ENCODE data around the gene FBXO40. TPM values are rescaled to one million over a fixed set of nuclear protein-coding genes. Genes with fewer than 3 reads are reported as not detected.
A peak's percentile ranks its signal among the peaks of the same experiment; 100 is the strongest.

The FBXO40 gene
- total and polyA plus RNA-seq, 5 experiments from 2014 or later: 0.05 to 0.07 TPM; not detected in 3

DNA sequence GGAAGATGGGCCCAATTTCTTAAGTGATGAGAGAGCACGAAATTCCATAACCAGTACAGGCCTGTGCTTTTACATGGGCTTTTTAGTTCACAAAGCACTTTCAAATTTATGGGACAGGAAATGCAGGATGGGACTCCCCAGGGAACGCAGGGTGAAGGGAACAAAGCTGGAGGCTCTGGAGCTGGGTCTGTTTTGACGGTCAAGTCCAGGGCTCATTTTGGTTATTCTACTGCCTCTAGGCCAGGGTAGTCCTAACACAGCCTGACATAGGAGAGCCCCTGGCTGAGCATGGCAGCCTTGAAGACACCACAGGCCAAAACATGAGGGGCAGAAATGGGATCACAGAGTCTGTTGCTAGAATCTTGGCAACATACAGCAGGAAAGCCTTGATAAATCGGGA is 34.0 kb downstream of the FBXO40 start:
- Mint-ChIP-seq H3K27ac (peak overlapping the region in 2 of 10 donors; percentile 3 to 67), H3K36me3 (peaks cover 11 to 31% (median 18%) of the 10 kb centered on the region in 3 donors)

DNA sequence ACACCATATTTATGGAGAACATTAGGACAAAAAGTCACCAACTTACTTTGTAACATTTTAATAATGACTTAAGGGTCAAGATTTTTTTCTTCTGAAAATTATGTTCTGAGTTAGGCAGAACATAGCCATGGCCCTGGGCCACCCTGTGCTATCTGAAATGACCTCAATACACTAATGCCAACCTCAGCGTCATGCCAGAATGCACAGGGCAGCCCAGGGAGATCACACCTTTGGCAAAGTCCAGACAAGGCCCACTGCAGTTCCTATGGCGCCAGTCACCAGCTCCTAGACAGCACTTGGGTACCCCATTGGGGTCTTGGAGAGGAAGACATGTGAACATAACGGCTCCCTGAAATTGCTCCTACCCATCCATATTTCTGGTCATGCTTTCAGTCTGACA is 34.4 kb downstream of the FBXO40 start:
- no peaks in the 10 kb centered on the region for H3K27me3 Mint-ChIP-seq
- DNase-seq: no peak
- peaks cover 0 to 7% (median 0%) of the 10 kb centered on the region in 4 donors for H3K4me1 Mint-ChIP-seq
- H3K4me3 Mint-ChIP-seq: no peak overlapping the region
- H3K27ac Mint-ChIP-seq: peak overlapping the region in 1 of 10 donors; percentile 67
- no peak for ATAC-seq
- H3K9me3 Mint-ChIP-seq: no peaks in the 10 kb centered on the region
- POLR2A ChIA-PET: no interaction called here
- H3K36me3 Mint-ChIP-seq: peaks cover 13 to 35% (median 19%) of the 10 kb centered on the region in 3 donors

More for the DNA sequence above, 34.0 kb downstream of the FBXO40 start:
- DNase-seq (no peak), ATAC-seq (no peak)
- POLR2A ChIA-PET: no interaction called here
- H3K27me3 Mint-ChIP-seq: peaks cover 0 to 2% (median 0%) of the 10 kb centered on the region in 5 donors
- no peak overlapping the region for H3K4me3 Mint-ChIP-seq
- no peaks in the 10 kb centered on the region for H3K9me3 Mint-ChIP-seq
- peaks cover 0 to 7% (median 0%) of the 10 kb centered on the region in 4 donors for H3K4me1 Mint-ChIP-seq

- POLR2A ChIA-PET: no interaction called here
- H3K9me3 Mint-ChIP-seq: no peaks in the 10 kb centered on the region
- no peak for DNase-seq
- no peak overlapping the region for H3K4me3 Mint-ChIP-seq
- peak overlapping the region in 8 of 10 donors; percentile 16 to 70 (median 54) for H3K27ac Mint-ChIP-seq
- H3K36me3 Mint-ChIP-seq: peaks cover 18 to 55% (median 28%) of the 10 kb centered on the region in 3 donors
- no peak for ATAC-seq
- H3K4me1 Mint-ChIP-seq: peaks cover 0 to 7% (median 0%) of the 10 kb centered on the region in 4 donors
- no peaks in the 10 kb centered on the region for H3K27me3 Mint-ChIP-seq
These were observed 36.4 kb downstream of the FBXO40 start for GRCh38 chr3:121629601-121630000.

DNA sequence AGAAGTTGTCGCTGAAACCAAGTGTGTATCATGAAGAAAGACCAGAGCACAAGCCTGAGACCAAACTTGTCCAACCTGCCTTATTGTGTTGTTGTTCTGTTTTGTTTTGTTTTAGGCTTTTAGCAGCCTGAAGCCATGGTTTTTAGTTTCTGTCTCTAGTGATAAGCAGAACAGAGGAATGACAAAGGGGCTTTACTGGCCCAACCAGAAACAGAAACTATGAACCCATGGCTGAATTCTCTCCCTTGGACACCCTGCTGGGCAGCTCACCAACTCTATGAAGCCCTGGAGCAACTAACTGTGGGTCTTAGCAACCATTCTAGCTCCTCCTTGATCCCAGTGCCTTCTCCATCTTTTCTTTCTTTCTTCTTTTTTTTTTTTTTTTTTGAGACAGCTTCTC is 37.2 kb downstream of the FBXO40 start:
- Mint-ChIP-seq H3K27ac (peak overlapping the region in 9 of 10 donors; percentile 11 to 88 (median 61)), H3K9me3 (no peaks in the 10 kb centered on the region), H3K36me3 (peaks cover 18 to 62% (median 32%) of the 10 kb centered on the region in 3 donors), H3K27me3 (no peaks in the 10 kb centered on the region), H3K4me1 (peaks cover 0 to 9% (median 3%) of the 10 kb centered on the region in 4 donors), H3K4me3 (no peak overlapping the region)
- ATAC-seq (no peak), DNase-seq (no peak)
- POLR2A ChIA-PET: no interaction called here

DNA sequence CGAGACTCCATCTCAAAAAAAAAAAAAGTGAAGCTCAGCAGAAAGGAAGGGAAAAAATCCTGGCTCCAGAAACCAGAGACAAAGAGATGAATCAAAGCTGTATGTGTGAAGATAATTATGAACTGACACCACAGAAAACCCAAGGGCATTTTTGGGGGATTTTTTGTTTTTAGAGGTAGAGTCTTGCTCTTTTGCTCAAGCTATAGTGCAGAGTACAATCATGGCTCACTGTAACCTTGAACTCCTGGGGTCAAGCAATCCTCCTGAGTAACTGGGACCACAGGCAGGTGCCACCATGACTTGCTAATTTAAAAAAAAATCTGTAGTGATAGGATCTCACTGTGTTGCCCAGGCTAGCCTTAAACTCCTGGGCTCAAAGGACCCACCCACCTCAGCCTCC is 44.7 kb downstream of the FBXO40 start:
- ATAC-seq: no peak
- POLR2A ChIA-PET: interaction anchor here (0.6 kb wide), 1 partner anchor 1161 kb away, joined by 4 read pairs; no protein-coding TSS in a partner anchor

DNA sequence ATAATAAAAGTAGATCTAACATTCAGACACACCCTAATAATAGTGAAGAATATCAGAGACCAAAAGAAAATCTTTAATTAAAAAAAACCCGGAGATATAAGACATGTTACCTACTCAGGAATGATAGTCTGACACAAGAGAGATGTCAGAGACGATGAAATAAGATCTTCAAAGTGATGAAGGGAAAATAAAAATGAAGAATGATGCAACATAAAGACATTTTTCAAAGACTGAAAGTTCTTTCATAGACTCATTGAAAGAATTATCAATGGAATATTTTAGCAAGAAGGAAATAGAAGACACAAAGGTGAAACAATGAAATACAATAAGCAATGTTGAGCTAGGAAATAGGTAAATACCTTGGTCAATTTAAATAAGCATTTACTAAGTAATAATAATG is 47.9 kb downstream of the FBXO40 start:
- POLR2A ChIA-PET: no interaction called here

More for the DNA sequence above, 44.7 kb downstream of the FBXO40 start:
- H3K27ac Mint-ChIP-seq: peak overlapping the region in 4 of 10 donors; percentile 49 to 73 (median 62)
- H3K36me3 Mint-ChIP-seq: peaks cover 11 to 100% (median 48%) of the 10 kb centered on the region in 3 donors
- peaks cover 11 to 18% (median 15%) of the 10 kb centered on the region in 4 donors for H3K4me1 Mint-ChIP-seq
- DNase-seq: no peak
- H3K4me3 Mint-ChIP-seq: no peak overlapping the region
- H3K9me3 Mint-ChIP-seq: no peaks in the 10 kb centered on the region
- H3K27me3 Mint-ChIP-seq: no peaks in the 10 kb centered on the region

GRCh38 chr3:121642601-121643314 is 49.6 kb downstream of the FBXO40 start:
- Mint-ChIP-seq H3K36me3 (peaks cover 16 to 87% (median 34%) of the 10 kb centered on the region in 3 donors), H3K4me3 (no peak overlapping the region), H3K27ac (peak overlapping the region in 4 of 10 donors; percentile 26 to 73 (median 66)), H3K4me1 (peaks cover 12 to 20% (median 18%) of the 10 kb centered on the region in 4 donors), H3K9me3 (no peaks in the 10 kb centered on the region), H3K27me3 (no peaks in the 10 kb centered on the region)
- no peak for ATAC-seq
- DNase-seq: no peak
- POLR2A ChIA-PET: no interaction called here

More for the DNA sequence above, 47.9 kb downstream of the FBXO40 start:
- Mint-ChIP-seq H3K9me3 (no peaks in the 10 kb centered on the region), H3K36me3 (peaks cover 13 to 95% (median 39%) of the 10 kb centered on the region in 3 donors), H3K4me1 (peaks cover 12 to 18% (median 14%) of the 10 kb centered on the region in 4 donors), H3K4me3 (no peak overlapping the region), H3K27me3 (no peaks in the 10 kb centered on the region), H3K27ac (peak overlapping the region in 3 of 10 donors; percentile 1 to 77 (median 43))
- ATAC-seq (no peak), DNase-seq (no peak)

DNA sequence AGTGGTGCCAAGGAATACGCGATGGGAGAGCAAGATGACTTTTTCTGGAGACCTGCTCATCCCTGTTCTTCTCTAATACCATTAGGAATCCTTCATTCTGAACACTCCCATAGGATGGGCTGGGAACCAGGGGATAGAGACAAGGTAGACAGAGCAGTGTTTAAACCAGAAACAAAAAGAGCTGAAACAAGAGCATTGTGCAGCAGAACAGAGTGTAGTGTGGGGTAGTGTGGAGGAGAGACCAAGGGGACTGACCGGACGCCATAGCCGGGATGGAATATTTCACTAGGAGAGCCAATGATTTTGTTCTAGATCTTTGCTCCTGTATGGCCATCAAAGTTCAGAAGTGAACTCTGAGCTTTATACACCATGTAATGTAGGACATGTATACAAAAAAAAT is 51.9 kb downstream of the FBXO40 start:
- POLR2A ChIA-PET: interaction anchor here (0.8 to 1.5 kb wide), 2 partner anchors 10 to 15 kb away, joined by 3 to 4 read pairs; no protein-coding TSS in a partner anchor
- no peak overlapping the region for H3K4me3 Mint-ChIP-seq
- no peaks in the 10 kb centered on the region for H3K9me3 Mint-ChIP-seq
- H3K4me1 Mint-ChIP-seq: peaks cover 15 to 34% (median 30%) of the 10 kb centered on the region in 4 donors
- peaks cover 16 to 82% (median 32%) of the 10 kb centered on the region in 3 donors for H3K36me3 Mint-ChIP-seq
- no peak overlapping the region for H3K27ac Mint-ChIP-seq
- no peak for DNase-seq
- ATAC-seq: no peak
- no peaks in the 10 kb centered on the region for H3K27me3 Mint-ChIP-seq

- ATAC-seq: no peak
- POLR2A ChIA-PET: interaction anchor here (0.6 kb wide), 1 partner anchor 860 kb away, joined by 4 read pairs; no protein-coding TSS in a partner anchor
- peaks cover 13 to 53% (median 41%) of the 10 kb centered on the region in 4 donors for H3K4me1 Mint-ChIP-seq
- H3K9me3 Mint-ChIP-seq: no peaks in the 10 kb centered on the region
- no peak overlapping the region for H3K4me3 Mint-ChIP-seq
- peaks cover 11 to 81% (median 28%) of the 10 kb centered on the region in 3 donors for H3K36me3 Mint-ChIP-seq
- no peak for DNase-seq
- no peaks in the 10 kb centered on the region for H3K27me3 Mint-ChIP-seq
- H3K27ac Mint-ChIP-seq: peak overlapping the region in 4 of 10 donors; percentile 35 to 61 (median 38)
These were observed 55.2 kb downstream of the FBXO40 start for GRCh38 chr3:121648219-121648958.

DNA sequence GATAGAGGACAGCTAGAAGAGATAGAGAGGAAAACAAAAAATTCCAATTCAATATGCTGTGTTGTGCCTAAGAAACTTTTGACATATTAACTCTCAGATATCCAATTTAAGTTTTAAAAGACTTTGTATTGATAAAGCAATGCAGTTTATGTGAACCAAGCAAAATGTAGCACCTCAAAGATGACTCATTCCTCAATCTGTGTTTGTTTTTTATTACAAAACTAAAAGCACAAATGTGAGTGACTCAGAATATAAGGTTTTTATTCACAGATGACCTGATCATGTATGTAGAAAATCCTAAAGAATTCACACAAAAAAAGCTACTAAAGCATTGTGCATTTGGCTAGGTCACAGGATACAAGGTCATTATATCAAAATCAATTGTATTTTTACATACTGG is 56.5 kb downstream of the FBXO40 start:
- POLR2A ChIA-PET: no interaction called here
- peaks cover 11 to 80% (median 31%) of the 10 kb centered on the region in 3 donors for H3K36me3 Mint-ChIP-seq
- H3K27ac Mint-ChIP-seq: peak overlapping the region in 2 of 10 donors; percentile 15 to 66
- ATAC-seq (no peak), DNase-seq (no peak)
- peaks cover 17 to 64% (median 53%) of the 10 kb centered on the region in 4 donors for H3K4me1 Mint-ChIP-seq
- peak overlapping the region in 2 of 10 donors; percentile 30 to 56 for H3K4me3 Mint-ChIP-seq
- no peaks in the 10 kb centered on the region for H3K27me3 Mint-ChIP-seq
- no peaks in the 10 kb centered on the region for H3K9me3 Mint-ChIP-seq

DNA sequence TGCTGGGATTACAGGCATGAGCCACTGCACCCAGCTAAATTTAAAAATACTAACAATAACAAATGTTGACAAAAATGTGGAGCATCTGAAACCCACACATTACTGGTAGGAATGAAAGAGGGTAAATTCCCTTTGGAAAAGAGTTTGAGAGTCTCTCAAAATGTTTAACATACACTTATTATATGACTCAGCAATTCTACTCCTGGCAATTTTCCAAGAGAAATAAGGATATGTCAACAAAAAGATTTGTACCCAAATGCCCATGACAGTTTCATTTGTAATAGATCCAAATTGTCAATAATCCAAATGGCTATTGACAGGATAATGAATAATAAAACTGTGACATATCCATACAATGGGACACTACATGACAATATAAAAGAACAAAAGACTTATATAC is 58.5 kb downstream of the FBXO40 start:
- POLR2A ChIA-PET: no interaction called here
- Mint-ChIP-seq H3K4me3 (peak overlapping the region in 8 of 10 donors; percentile 3 to 52 (median 34)), H3K27me3 (no peaks in the 10 kb centered on the region), H3K36me3 (peaks cover 11 to 89% (median 36%) of the 10 kb centered on the region in 3 donors), H3K4me1 (peaks cover 17 to 80% (median 66%) of the 10 kb centered on the region in 4 donors), H3K9me3 (no peaks in the 10 kb centered on the region), H3K27ac (peak overlapping the region in 4 of 10 donors; percentile 15 to 56 (median 52))
- no peak for DNase-seq
- no peak for ATAC-seq

GRCh38 chr3:121654493-121655385 is 61.6 kb downstream of the FBXO40 start:
- peak in 3 of 10 donors; percentile 7 to 15 (median 12) for DNase-seq
- peak; percentile 66 to 69 for ATAC-seq
- peaks cover 15 to 89% (median 46%) of the 10 kb centered on the region in 3 donors for H3K36me3 Mint-ChIP-seq
- POLR2A ChIA-PET: interaction anchor here (0.7 kb wide), 1 partner anchor 1609 kb away, joined by 8 read pairs; no protein-coding TSS in a partner anchor
- H3K9me3 Mint-ChIP-seq: no peaks in the 10 kb centered on the region
- H3K27me3 Mint-ChIP-seq: no peaks in the 10 kb centered on the region
- H3K4me1 Mint-ChIP-seq: peaks cover 32 to 93% (median 80%) of the 10 kb centered on the region in 4 donors
- peak overlapping the region; percentile 27 to 72 (median 54) for H3K4me3 Mint-ChIP-seq
- H3K27ac Mint-ChIP-seq: peak overlapping the region; percentile 70 to 95 (median 86)
